Measurements from ENCODE around the gene KRT33A.
"Not testable (repeated sequence)": the region's sequence is repeated elsewhere in the genome, so short reads cannot be mapped to it uniquely, and the experiment has no call there.

Gene KRT33A

DNA sequence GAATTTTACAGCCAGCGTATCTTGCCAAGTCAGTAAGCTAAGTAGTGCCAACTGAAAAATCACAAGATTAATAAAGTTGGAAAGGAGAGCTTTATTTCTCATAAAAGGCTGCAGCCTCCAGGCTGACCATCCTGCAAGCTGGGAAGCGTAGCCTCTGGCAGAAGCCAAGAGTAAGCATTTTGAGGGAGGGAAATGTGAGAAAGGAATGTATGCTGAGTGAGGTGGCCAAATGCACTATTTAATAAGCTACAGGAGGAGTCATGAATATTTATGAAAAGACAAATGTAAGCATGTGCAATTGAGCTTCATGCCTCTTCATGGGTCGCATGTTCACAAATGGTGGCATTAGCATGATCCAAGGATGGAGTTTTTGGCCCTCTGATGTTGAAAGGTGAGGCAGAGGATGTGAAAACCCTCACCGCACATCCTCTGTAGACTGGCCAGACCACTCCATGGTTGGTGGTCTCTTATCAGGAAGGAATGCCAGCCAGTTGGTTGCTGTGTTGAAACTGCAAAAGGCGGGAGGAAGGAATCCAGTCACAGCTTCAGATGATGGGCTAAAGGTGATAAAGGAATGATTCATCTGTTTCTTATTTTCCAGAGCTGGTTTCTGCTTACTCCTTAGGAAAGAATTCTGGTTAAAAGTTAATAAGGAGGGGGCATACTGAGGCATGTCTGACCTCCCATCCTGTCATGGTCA lies 9.8 kb upstream of the KRT33A start:
- DNase-seq = peak; percentile 56

DNA sequence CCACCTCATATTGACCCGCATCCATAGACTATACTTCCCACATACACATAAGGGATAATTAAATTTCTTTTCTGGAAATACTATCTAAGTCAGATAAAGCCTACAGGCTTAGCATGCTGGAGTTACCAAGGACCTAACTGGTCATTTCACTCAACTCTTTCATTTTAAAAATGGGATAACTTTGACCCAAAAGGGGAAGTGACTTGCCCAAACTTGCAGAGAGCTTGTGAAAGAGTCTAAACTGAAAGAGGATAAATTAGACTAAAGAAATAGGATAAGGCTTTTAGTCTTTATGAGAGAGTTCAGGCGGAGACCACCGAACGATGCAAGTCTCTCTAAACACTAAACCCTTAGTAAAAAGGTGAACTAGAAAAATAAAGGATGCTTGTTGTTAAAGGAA lies 3.9 kb upstream of the KRT33A start:
- DNase-seq = no peak

- DNase-seq = no peak
Observed at GRCh38 chr17:41352597-41353366, 2.2 kb upstream of the KRT33A start.

DNA sequence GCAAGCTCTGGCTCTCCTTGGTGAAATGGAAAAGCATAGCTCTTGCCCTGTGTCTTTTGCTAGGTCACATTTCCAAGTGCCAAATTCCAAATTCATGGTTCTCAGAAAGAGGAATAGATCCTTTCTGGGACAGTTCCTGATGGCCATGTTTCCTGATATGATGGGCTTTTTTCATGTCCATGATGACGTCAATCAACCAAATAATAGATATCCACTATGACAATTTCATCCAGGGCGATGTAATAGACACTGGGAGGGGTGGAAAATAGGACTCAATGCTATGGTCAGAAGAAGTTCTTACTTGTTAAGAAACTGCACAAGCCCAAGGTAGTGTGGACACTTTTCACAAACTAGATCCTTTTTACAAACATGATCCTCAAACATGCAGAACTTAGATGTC lies 549 bp upstream of the KRT33A start:
- DNase-seq = no peak

GRCh38 chr17:41347869-41348760 lies 2.5 kb downstream of the KRT33A start:
- no peak for DNase-seq

DNA sequence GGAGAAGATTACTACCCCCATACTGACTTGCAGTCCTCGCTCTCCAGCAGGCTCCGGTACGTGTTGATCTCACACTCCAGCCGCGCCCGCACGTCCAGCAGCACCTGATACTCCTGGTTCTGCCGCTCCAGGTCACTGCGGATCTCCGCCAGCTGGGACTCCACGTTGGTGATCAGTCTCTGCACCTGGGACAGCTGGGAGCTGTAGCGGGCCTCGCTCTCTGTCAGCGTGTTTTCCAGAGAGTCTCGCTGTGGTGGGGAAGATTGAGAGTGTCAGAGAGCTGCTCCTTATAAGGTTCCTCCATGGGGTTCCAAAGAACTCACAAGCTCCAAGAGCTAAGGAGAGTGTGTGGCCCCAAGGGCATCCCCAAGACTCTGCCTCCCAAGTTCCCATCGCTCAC lies 4.2 kb downstream of the KRT33A start:
- DNase-seq = not testable (repeated sequence)

GRCh38 chr17:41345992-41346391 lies 4.6 kb downstream of the KRT33A start:
- no peak for DNase-seq

GRCh38 chr17:41343029-41343428 lies 7.6 kb downstream of the KRT33A start:
- no peak for DNase-seq

- no peak for DNase-seq
Observed at GRCh38 chr17:41340934-41341861, 9.4 kb downstream of the KRT33A start.

- no peak for DNase-seq
Observed at GRCh38 chr17:41340494-41340893, 10.1 kb downstream of the KRT33A start.

DNA sequence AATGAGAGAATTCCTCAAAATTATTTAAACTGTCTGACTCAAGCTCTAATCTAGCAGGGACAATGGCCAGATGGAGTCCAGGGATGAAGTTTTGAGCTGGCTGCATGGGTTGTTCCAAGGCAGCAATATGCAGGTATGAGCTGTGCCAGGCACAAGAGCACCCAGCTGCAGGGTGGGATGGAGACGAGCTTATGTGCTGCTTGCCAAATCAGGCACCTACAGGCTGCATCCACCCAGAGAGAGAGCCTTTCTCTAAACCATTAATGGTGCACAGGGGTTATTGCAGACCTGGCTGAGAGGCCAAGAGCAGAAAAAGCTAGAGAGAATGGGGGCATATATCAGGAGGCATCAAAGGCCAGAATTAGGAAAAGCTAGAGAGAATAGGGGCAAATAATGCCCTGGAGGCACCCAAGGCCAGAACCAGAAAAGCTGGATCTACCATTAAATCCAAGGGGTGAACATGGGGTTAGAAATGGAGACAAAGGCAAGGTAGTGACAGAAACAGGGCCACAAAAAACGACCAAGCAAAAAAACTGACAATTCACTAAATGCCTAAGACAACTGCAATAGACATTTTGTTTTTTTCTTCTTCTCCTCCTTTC lies 11.0 kb downstream of the KRT33A start:
- no peak for DNase-seq

DNA sequence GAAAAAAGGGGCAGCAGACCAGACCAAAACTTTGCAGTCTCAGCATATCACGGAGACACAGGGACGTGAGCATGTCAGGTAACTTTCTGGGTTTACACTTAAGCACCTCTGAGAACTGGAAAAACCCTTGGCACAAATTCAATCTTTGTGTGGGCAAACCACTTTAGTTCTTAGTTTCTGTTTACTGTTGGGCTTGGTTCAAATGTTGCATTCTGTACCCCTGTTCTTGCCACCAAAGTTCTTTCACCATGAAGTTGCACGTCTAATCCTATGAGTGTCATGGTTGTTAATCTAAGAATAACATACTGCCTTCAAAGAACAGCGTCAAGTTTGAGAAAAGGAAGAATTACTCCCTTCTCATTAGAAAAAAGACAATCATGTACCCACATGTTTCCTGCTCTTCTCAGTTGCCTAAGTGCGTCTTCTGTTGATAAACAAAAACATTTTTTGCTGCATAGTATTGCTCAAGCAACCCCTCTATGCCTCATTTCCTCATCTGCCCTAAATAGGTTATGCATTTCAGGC lies 11.6 kb downstream of the KRT33A start:
- no peak for DNase-seq

DNA sequence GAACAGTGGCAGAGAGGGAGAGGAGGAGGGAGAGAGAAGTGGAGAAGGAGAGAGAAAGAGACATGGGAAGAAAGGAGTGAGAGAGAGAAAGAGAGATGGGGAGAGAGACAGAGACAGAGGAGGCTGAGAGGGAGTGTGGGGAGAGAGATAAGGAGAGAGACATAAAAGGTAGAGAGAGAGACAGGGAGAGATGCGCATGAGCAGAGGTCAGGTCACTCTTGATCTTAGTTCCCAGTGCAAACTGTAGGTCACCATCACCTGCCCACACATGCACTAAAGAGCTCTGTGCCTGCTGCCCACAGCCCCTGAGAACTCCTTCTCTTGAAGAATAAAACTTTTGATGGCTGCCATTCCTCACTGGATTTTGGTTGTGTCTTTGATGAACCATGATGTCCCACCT lies 14.9 kb downstream of the KRT33A start:
- no peak for DNase-seq

- no peak for DNase-seq
Observed at GRCh38 chr17:41334385-41335305, 16.0 kb downstream of the KRT33A start.

GRCh38 chr17:41333836-41334235 lies 16.8 kb downstream of the KRT33A start:
- no peak for DNase-seq

DNA sequence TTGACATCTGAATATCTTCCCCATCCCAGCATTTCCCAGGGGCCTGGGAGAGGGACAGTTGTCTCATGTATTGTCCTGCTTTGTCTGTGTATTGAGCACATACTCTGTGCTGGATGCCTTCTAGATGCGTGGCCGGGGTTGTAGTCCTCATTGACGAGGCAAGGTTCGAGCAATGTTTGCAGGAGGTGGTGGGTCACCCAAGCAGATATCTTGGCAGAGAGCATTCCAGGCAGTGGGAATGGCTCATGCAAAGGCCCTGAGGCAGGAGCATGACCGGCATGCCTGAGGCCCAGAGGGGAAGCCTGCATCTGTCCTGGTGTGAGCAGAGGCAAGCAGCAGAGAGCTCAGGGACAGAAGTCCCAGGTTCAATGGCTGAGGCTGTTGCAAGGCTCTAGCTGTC lies 17.5 kb downstream of the KRT33A start:
- DNase-seq = no peak

GRCh38 chr17:41332239-41332638 lies 18.4 kb downstream of the KRT33A start:
- no peak for DNase-seq

GRCh38 chr17:41331606-41332005 lies 19.0 kb downstream of the KRT33A start:
- no peak for DNase-seq

- peak; percentile 52 for DNase-seq
Observed at GRCh38 chr17:41329279-41329948, 21.2 kb downstream of the KRT33A start.

DNA sequence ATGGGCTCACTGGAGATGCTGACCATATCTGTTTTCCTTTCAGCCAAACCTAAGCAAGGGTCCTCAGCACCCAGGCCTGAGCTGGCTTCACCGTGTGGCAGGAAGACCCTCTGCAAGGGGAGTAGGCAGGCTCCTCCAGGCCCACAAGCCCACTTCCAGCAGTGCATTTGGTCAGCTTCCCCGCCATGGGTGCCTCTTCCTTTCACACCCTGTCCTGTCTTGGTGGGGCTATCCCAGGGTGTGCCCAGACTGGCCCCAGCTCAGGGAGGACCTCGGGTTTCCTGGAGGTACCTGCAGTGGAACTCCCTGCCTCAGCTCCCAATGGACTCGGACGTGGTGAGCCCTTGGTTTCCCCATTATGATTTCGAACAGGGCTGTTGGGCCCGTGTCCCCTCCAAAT lies 22.4 kb downstream of the KRT33A start:
- no peak for DNase-seq
